ENCODE measurements around the gene PITPNM3.

DNA sequence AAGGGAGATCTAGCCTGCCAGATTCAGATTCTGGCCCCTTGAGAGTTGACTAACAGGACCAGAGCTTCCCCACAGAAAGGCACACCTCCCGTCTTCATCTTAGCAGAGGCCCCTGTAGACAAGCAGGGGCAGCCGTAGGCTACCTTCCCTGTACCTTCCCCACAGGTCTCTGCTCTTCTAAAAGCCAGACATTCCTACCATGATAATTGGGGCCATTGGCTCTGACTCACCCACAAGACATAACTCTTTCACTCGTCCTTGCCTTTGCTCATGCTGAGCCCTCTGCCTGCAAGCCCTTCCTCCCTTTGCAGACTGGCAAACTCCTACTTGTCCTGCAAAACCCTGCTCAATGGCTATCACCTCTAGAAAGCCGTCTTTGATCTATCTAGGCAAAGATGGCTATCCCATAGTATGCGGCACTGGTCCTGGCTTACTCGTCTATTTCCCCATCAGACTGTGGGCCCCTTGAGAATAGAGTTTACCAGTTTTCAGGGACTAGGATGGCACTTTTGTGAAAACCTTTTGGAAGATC, 68.3 kb downstream of the PITPNM3 start:
- TF ChIP-seq, protein P1, sequence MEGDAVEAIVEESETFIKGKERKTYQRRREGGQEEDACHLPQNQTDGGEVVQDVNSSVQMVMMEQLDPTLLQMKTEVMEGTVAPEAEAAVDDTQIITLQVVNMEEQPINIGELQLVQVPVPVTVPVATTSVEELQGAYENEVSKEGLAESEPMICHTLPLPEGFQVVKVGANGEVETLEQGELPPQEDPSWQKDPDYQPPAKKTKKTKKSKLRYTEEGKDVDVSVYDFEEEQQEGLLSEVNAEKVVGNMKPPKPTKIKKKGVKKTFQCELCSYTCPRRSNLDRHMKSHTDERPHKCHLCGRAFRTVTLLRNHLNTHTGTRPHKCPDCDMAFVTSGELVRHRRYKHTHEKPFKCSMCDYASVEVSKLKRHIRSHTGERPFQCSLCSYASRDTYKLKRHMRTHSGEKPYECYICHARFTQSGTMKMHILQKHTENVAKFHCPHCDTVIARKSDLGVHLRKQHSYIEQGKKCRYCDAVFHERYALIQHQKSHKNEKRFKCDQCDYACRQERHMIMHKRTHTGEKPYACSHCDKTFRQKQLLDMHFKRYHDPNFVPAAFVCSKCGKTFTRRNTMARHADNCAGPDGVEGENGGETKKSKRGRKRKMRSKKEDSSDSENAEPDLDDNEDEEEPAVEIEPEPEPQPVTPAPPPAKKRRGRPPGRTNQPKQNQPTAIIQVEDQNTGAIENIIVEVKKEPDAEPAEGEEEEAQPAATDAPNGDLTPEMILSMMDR (conservative IDR thresholded peaks at IDR 0.05; ENCODE audit: low read depth, low read length): no peak
- no peak for TF ChIP-seq EZH2 (IDR thresholded peaks at IDR 0.05; ENCODE audit: borderline replicate concordance, low read depth, low read length, poor library complexity, severe bottlenecking)

Measured in A673 (cell line).